ENCODE data around the gene TRAPPC8. TPM values are rescaled to one million over a fixed set of nuclear protein-coding genes. Genes with fewer than 3 reads are reported as not detected.
"Not testable (repeated sequence)": the region's sequence is repeated elsewhere in the genome, so short reads cannot be mapped to it uniquely, and the experiment has no call there.

Gene TRAPPC8
- total and polyA plus RNA-seq, 2 of the 13 experiments (the other 11 are each of a cell fraction or from before 2014, with no cell fraction given) = 34.6 to 50.8 TPM

- TF ChIP-seq RNF219 (CRISPR knock-in tag; IDR thresholded peaks at IDR 0.05) (no peak), ZNF383 (CRISPR knock-in tag; IDR thresholded peaks at IDR 0.05; ENCODE audit: borderline replicate concordance) (no peak), ZSCAN20 (CRISPR knock-in tag; IDR thresholded peaks at IDR 0.05; ENCODE audit: borderline replicate concordance) (no peak), PRDM4 (CRISPR knock-in tag; IDR thresholded peaks at IDR 0.05; ENCODE audit: borderline replicate concordance) (no peak), XBP1 (CRISPR knock-in tag; IDR thresholded peaks at IDR 0.05) (no peak), ZNF713 (CRISPR knock-in tag; IDR thresholded peaks at IDR 0.05) (no peak), NR2F6 (IDR thresholded peaks at IDR 0.05) (no peak), NR2F6 (CRISPR knock-in tag; IDR thresholded peaks at IDR 0.05) (no peak)
Measured at GRCh38 chr18:31801078-31801477, 141.8 kb downstream of the TRAPPC8 start (continued).

DNA sequence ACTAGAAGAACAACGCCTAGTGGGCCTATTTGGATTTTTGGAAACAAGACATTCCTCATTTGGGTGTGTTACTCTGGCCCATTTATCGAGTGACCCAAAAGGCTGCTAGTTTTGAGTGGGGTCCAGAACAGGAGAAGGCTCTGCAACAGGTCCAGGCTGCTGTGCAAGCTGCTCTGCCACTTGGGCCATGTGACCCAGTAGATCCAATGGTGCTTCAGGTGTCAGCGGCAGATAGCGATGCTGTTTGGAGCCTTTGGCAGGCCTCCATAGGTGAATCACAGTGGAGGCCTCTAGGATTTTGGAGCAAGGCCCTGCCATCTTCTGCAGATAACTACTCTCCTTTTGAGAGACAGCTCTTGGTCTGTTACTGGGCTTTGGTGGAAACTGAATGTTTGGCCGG, 143.7 kb downstream of the TRAPPC8 start:
- H3K36me3 ChIP-seq (replicated peaks in 1 of 2; ENCODE audit: control insufficient read depth in 1 of 2, insufficient read depth in 2 of 2, low read length in 2 of 2); POLR2A ChIA-PET; H3K27me3 ChIP-seq (ENCODE audit: control insufficient read depth in 1 of 2, insufficient read depth in 2 of 2, low read length in 2 of 2); in situ Hi-C loops (cut with HindIII; ENCODE audit: extremely low pct_ligation_motif_present, low pct_unique_long_range_greater_than_20kb); H3K4me2 ChIP-seq (ENCODE audit: low read depth, low read length); BruUV-seq (replicated peaks); H3K9me3 ChIP-seq (ENCODE audit: low read length); H3K27ac ChIP-seq (ENCODE audit: extremely low read length, insufficient read depth, low read length); intact Hi-C loops (cut with micrococcal nuclease; ENCODE audit: unreplicated experiment); FAIRE-seq; H3K4me3 ChIP-seq (replicated peaks in 1 of 3; ENCODE audit: insufficient read depth in 1 of 3, low read depth in 2 of 3, low read length in 3 of 3); DNase-seq (ENCODE audit: low spot score); H3K9ac ChIP-seq (ENCODE audit: insufficient read depth, low read depth, low read length); H3K4me1 ChIP-seq (ENCODE audit: insufficient read depth, low read length); ATAC-seq; CTCF ChIA-PET (ENCODE audit: low intra/inter-chr PET ratio, low total read pairs); H4K20me1 ChIP-seq (ENCODE audit: insufficient read depth, low read length); H3K79me2 ChIP-seq (ENCODE audit: insufficient read depth, low read length); H2AFZ ChIP-seq (ENCODE audit: low read length): not testable (repeated sequence)
- WGBS (ENCODE audit: low lambda C conversion rate) = 50% methylated on average over 3 of the region's 5 CpGs
